ENCODE measurements around the gene KHDC4. TPM values are rescaled to one million over a fixed set of nuclear protein-coding genes. Genes with fewer than 3 reads are reported as not detected.
"Not testable (repeated sequence)": the region's sequence is repeated elsewhere in the genome, so short reads cannot be mapped to it uniquely, and the experiment has no call there.

Gene KHDC4
- total RNA-seq, 1 experiment from 2014 or later = 90.9 TPM

DNA sequence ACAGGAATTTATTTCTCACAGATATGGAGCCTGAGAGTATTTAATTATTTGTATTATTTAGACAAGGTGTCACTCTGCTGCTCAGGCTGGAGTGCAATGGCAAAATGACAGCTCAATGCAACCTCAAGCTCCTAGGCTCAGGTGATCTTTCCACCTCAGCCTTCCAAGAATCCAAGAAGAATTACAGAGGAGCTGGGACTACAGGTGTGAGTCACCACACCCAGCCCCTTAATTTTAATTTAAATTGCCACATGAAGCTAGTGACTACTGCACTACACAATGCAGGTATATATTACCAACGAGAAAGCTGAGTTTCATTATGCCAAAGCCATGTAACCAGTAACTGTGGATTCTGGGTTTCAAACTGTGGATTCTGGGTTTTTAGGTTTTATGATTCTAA, 2.1 kb downstream of the KHDC4 start:
- no peak overlapping the region for H3K27ac Mint-ChIP-seq (ENCODE audit: low read depth, unreplicated experiment)
- no TSS peak for BruUV-seq (replicated peaks)
- peak; percentile 83 for DNase-seq (ENCODE audit: unreplicated experiment)
- POLR2A ChIA-PET = interaction anchor here (0.6 to 6.8 kb wide), 23 partner anchors 8 to 659 kb away, joined by 3 to 294 read pairs (median 15); partner anchors contain the start of genes ARHGEF2, CLK2, GON4L and LAMTOR2
- H3K4me1 Mint-ChIP-seq (ENCODE audit: insufficient read depth, unreplicated experiment) = peaks cover 39% of the 10 kb centered on the region
- intact Hi-C loops (cut with micrococcal nuclease) = no loop called here
- no peak overlapping the region for H3K4me3 Mint-ChIP-seq (ENCODE audit: unreplicated experiment)
- CTCF ChIA-PET = interaction anchor here (0.6 to 4.9 kb wide), 12 partner anchors 8 to 187 kb away, joined by 3 to 55 read pairs (median 4); partner anchors contain the start of gene ARHGEF2
- H3K27me3 Mint-ChIP-seq (ENCODE audit: insufficient read depth, unreplicated experiment) = no peaks in the 10 kb centered on the region
- no peaks in the 10 kb centered on the region for H3K9me3 Mint-ChIP-seq (ENCODE audit: unreplicated experiment)
- no peak for TF ChIP-seq CTCF (IDR thresholded peaks at IDR 0.05; ENCODE audit: unreplicated experiment)
- H3K36me3 Mint-ChIP-seq (ENCODE audit: insufficient read depth, unreplicated experiment) = no peaks in the 10 kb centered on the region

- ChIA-PET CTCF (interaction anchor here (0.7 to 4.9 kb wide), 14 partner anchors 7 to 600 kb away, joined by 3 to 55 read pairs (median 4); partner anchors contain the start of genes ARHGEF2 and UBQLN4), POLR2A (interaction anchor here (0.6 to 6.8 kb wide), 30 partner anchors 9 to 915 kb away, joined by 3 to 294 read pairs (median 6); partner anchors contain the start of genes ARHGEF2, CLK2, GON4L and LAMTOR2)
- Mint-ChIP-seq H3K27ac (ENCODE audit: low read depth, unreplicated experiment) (no peak overlapping the region), H3K4me1 (ENCODE audit: insufficient read depth, unreplicated experiment) (peaks cover 39% of the 10 kb centered on the region), H3K4me3 (ENCODE audit: unreplicated experiment) (no peak overlapping the region), H3K9me3 (ENCODE audit: unreplicated experiment) (no peaks in the 10 kb centered on the region), H3K36me3 (ENCODE audit: insufficient read depth, unreplicated experiment) (no peaks in the 10 kb centered on the region), H3K27me3 (ENCODE audit: insufficient read depth, unreplicated experiment) (no peaks in the 10 kb centered on the region)
- TF ChIP-seq CTCF (IDR thresholded peaks at IDR 0.05; ENCODE audit: unreplicated experiment) = no peak
- intact Hi-C loops (cut with micrococcal nuclease) = no loop called here
- BruUV-seq (replicated peaks) = no TSS peak
- DNase-seq (ENCODE audit: unreplicated experiment) = peak; percentile 69
Measured at GRCh38 chr1:155931332-155932038, 2.7 kb downstream of the KHDC4 start.

GRCh38 chr1:155930725-155931124, 3.5 kb downstream of the KHDC4 start:
- CTCF ChIA-PET = interaction anchor here (0.7 to 4.9 kb wide), 11 partner anchors 8 to 600 kb away, joined by 3 to 49 read pairs (median 4); partner anchors contain the start of genes ARHGEF2 and UBQLN4
- H3K27ac Mint-ChIP-seq (ENCODE audit: low read depth, unreplicated experiment); H3K36me3 Mint-ChIP-seq (ENCODE audit: insufficient read depth, unreplicated experiment): not testable (repeated sequence)

DNA sequence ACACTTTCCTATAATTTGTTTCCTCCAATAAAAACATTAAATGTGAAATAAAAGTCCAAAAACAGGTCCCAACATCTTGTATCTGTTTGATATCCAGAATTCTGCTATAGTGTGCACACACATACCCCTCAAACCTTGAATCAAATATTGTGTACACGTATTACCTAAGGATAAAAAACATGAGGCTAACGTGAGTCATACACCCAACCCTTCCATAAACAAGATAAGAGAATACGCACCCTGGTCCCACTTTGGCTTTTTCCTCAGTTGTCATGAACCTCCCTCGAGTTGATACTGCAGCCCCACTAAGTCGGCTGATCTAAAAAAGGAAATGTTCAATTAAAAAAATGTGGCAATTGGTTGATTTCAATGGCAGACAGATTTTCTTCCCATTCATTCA, 5.2 kb downstream of the KHDC4 start:
- no peak for TF ChIP-seq CTCF (IDR thresholded peaks at IDR 0.05; ENCODE audit: unreplicated experiment)
- Mint-ChIP-seq H3K36me3 (ENCODE audit: insufficient read depth, unreplicated experiment) (no peaks in the 10 kb centered on the region), H3K27me3 (ENCODE audit: insufficient read depth, unreplicated experiment) (no peaks in the 10 kb centered on the region), H3K4me1 (ENCODE audit: insufficient read depth, unreplicated experiment) (peaks cover 47% of the 10 kb centered on the region), H3K27ac (ENCODE audit: low read depth, unreplicated experiment) (no peak overlapping the region), H3K4me3 (ENCODE audit: unreplicated experiment) (no peak overlapping the region), H3K9me3 (ENCODE audit: unreplicated experiment) (no peaks in the 10 kb centered on the region)
- POLR2A ChIA-PET = interaction anchor here (1.3 to 6.8 kb wide), 5 partner anchors 9 to 50 kb away, joined by 4 to 294 read pairs (median 67); partner anchors contain the start of genes ARHGEF2 and RIT1
- intact Hi-C loops (cut with micrococcal nuclease) = no loop called here
- CTCF ChIA-PET = interaction anchor here (1.7 kb wide), 1 partner anchor 55 kb away, joined by 4 read pairs; no protein-coding TSS in a partner anchor
- peak; percentile 62 for DNase-seq (ENCODE audit: unreplicated experiment)
- no TSS peak for BruUV-seq (replicated peaks)

More at GRCh38 chr1:155930725-155931124, 3.5 kb downstream of the KHDC4 start:
- BruUV-seq (replicated peaks); intact Hi-C loops (cut with micrococcal nuclease); DNase-seq (ENCODE audit: unreplicated experiment); H3K27me3 Mint-ChIP-seq (ENCODE audit: insufficient read depth, unreplicated experiment); H3K4me3 Mint-ChIP-seq (ENCODE audit: unreplicated experiment); H3K9me3 Mint-ChIP-seq (ENCODE audit: unreplicated experiment): not testable (repeated sequence)
- POLR2A ChIA-PET = interaction anchor here (0.6 to 6.8 kb wide), 19 partner anchors 10 to 796 kb away, joined by 3 to 294 read pairs (median 6); partner anchors contain the start of genes ARHGEF2, GON4L, LMNA and RIT1
- H3K4me1 Mint-ChIP-seq (ENCODE audit: insufficient read depth, unreplicated experiment) = peaks cover 43% of the 10 kb centered on the region
